Thyroid gland (tissue), 4 donors: ENCODE data around the gene CTNNA3.

Experiments used
- POLR2A ChIP-seq, 2 donors: fragments of 450-650 bp; IDR thresholded peaks; one replicate each; pipeline ENCODE4 v1.6.1; 2017; ENCODE audit warnings: antibody characterized with exemption in 2 of 2, mild to moderate bottlenecking in 2 of 2, moderate library complexity in 1 of 2
- TF ChIP-seq, protein P1 (sequence below), 6 experiments: fragments of 200-600 bp in 3 of 6; fragments of 450-650 bp in 3 of 6; sonication (generic) in 3 of 6; IDR thresholded peaks; one replicate each; pipeline ENCODE4 v1.5.1; 2016 to 2019; ENCODE audit warnings: antibody characterized with exemption in 6 of 6, mild to moderate bottlenecking in 2 of 6, inconsistent platforms in 1 of 6, moderate library complexity in 1 of 6

GRCh38 chr10:67087135-67087425, 608.9 kb downstream of the CTNNA3 start:
- TF ChIP-seq, protein P1, sequence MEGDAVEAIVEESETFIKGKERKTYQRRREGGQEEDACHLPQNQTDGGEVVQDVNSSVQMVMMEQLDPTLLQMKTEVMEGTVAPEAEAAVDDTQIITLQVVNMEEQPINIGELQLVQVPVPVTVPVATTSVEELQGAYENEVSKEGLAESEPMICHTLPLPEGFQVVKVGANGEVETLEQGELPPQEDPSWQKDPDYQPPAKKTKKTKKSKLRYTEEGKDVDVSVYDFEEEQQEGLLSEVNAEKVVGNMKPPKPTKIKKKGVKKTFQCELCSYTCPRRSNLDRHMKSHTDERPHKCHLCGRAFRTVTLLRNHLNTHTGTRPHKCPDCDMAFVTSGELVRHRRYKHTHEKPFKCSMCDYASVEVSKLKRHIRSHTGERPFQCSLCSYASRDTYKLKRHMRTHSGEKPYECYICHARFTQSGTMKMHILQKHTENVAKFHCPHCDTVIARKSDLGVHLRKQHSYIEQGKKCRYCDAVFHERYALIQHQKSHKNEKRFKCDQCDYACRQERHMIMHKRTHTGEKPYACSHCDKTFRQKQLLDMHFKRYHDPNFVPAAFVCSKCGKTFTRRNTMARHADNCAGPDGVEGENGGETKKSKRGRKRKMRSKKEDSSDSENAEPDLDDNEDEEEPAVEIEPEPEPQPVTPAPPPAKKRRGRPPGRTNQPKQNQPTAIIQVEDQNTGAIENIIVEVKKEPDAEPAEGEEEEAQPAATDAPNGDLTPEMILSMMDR (IDR thresholded peaks at IDR 0.05) = no peak
- no peak for TF ChIP-seq POLR2A (IDR thresholded peaks at IDR 0.05)
